ENCODE results near the gene SPEM3.

Gene SPEM3

GRCh38 chr17:7423679-7424078 is 5.0 kb upstream of the SPEM3 start:
- DNase-seq, result no peak

GRCh38 chr17:7425316-7425715 is 3.3 kb upstream of the SPEM3 start, which contains the start of gene SPEM2:
Gene SPEM2, plus strand, starts transcription at chr17:7425616. Its CDS starts 73 bp downstream, at chr17:7425689.
- no peak for DNase-seq

DNA sequence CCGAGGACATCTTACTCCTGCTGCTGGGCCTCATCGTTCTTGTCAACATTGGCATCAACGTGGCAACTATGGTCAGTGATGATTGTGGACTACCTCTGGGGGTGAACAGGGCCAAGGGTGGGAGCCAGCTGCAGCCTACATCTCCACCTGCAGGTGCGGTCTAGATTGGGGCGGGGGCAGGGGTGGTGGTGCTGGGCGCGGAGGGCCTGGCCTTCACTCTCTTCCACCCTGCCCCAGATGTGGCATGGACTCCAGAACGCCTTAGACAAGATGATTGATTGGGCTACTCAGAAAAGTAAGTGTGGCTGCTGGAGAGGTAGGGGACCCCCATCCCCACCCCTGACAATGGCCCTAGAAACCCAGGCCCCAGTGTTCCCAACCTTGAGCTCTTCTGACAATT is 2.9 kb upstream of the SPEM3 start:
- no peak for DNase-seq

DNA sequence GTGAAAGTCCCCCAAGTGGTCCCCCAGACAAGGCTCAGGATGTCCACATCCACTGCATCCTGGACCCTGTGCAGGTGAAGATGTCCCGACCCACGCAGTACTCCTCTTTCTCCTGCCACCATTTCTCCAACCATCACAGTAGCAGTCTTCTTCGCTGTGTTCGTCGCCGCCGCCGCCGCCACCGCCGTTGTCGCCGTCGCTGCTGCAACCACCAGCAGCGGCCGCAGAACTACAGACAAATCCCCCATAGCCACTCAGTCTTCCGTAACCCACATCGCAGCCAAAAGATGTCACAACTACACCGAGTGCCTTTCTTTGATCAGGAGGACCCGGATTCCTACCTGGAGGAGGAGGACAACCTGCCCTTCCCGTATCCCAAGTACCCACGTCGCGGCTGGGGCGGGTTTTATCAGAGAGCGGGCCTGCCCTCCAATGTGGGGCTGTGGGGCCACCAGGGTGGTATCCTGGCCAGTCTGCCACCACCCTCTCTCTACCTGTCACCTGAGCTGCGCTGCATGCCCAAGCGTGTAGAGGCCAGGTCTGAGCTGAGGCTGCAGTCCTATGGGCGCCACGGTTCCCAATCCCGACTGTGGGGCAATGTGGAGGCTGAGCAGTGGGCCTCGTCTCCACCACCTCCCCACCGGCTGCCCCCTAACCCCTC is 2.3 kb upstream of the SPEM3 start:
- DNase-seq, result no peak

DNA sequence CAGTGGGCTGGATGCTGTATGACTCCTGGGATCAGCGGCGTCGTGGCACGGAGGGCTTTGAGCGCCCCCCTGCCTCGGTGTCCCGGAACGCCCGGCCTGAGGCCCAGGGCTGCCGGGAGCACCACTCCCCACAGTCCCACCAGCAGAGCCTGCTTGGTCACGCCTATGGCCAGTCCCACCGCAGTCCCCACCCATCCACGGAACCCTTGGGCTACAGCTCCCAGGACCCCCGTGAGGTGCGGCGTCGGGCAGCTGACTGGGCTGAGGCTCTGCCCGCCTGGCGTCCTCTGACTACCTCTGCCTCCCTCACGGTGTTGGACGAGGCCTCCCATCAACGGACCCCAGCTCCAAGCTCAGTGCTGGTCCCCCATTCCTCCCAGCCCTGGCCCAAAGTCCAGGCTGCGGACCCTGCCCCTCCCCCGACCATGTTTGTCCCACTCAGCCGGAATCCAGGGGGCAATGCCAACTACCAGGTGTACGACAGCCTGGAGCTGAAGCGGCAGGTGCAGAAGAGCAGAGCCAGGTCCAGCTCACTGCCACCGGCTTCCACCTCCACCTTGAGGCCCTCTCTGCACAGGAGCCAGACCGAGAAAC is 1.7 kb upstream of the SPEM3 start:
- no peak for DNase-seq

DNA sequence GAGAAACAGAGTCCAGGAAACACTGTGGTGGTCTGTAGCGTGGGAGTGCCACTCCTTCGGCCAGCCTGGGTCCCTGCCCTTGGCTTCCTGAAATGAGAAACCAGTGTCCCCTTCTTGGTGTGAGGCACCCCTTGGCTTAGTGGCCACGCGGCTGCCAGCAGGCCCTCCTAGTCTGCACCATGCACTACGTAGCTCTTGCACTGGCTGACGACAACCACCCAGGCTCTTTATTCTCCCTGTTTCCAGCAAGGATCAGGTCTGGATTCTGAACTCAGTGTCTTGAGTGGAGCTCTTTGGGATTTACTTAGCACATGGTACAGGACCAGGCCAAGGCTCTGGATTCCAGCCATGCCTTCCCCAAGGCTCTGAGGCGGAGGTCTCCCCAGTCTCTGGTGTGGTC is 1.1 kb upstream of the SPEM3 start:
- no peak for DNase-seq

DNA sequence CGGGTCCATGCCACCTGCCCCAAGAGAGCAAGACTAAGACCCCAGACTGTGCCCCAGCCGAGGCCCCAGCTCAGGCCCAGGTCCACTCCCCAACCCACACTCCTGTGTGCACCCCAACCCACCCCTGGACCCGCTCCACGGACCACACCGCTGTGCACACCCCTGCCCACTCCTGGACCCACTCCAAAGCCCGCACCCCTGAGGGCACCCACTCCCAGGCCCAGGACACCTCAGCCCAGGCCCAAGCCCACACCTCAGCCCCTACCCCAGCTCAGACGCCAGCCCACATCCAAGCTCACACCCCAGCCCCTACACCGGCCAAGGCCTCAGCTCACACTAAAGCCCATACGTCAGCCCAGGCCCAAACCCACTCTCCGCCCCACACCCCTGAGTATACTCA is 1.1 kb downstream of the SPEM3 start:
- DNase-seq, result no peak

GRCh38 chr17:7431231-7431630 is 2.6 kb downstream of the SPEM3 start:
- no peak for DNase-seq

GRCh38 chr17:7432296-7432695 is 3.6 kb downstream of the SPEM3 start:
- no peak for DNase-seq

DNA sequence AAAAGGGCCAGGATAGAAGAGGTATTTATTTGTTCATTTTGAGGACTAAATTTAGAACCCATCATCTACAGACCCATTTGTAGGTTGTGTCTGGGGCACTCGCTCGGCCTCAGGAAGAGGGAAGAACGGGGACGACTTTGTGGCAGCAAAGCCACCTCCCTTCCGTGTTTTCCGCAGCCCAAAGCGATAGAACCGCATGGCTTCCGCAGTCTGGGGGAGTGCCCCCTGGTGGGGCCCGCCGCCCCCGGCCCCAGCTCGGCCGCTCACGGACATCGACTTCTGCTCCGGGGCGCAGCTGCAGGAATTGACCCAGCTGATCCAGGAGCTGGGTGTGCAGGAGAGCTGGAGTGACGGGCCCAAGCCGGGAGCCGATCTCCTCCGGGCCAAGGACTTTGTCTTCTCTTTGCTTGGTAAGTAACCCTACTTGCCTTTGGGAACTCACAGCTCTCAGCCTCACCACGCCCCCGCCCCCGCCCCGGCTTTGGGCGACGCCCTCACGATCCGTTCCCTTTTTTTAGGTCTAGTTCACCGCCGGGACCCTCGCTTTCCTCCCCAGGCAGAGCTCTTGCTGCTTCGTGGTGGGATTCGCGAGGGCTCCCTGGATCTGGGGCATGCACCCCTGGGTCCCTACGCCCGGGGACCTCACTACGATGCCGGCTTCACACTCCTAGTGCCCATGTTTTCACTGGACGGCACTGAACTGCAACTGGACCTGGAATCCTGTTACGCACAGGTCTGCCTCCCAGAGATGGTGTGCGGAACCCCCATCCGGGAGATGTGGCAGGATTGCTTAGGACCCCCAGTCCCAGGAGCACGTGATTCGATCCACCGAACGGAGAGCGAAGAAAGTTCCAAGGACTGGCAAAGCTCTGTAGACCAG is 7.3 kb downstream of the SPEM3 start:
- DNase-seq, result no peak

DNA sequence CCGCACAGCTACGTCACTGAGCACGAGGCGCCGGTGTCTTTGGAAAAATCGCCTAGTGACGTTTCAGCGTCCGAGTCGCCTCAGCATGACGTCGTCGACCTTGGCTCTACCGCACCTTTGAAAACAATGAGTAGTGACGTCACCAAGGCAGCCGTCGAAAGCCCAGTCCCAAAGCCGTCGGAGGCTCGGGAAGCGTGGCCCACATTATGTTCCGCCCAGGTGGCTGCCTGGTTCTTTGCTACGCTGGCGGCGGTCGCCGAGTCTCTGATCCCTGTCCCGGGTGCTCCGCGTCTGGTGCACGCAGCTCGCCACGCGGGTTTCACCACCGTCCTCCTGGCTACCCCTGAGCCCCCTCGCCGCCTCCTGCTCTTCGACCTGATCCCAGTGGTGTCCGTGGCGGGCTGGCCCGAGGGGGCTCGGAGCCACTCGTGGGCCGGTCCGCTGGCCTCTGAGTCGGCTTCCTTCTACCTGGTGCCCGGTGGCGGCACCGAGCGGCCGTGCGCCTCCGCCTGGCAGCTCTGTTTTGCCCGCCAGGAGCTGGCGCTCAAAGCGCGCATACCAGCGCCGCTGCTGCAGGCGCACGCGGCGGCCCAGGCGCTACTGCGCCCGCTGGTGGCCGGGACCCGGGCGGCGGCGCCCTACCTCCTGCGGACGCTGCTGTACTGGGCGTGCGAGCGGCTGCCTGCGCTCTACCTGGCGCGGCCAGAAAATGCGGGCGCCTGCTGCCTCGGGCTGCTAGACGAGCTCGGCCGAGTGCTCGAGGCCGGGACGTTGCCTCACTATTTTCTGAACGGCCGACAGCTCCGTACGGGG is 8.1 kb downstream of the SPEM3 start:
- peak; percentile 73 for DNase-seq

GRCh38 chr17:7437369-7437863 is 8.8 kb downstream of the SPEM3 start:
- no peak for DNase-seq

GRCh38 chr17:7437950-7438614 is 9.4 kb downstream of the SPEM3 start:
- DNase-seq, result no peak

- no peak for DNase-seq
Measured at GRCh38 chr17:7438656-7439460, 10.2 kb downstream of the SPEM3 start.

GRCh38 chr17:7439462-7440112 is 10.9 kb downstream of the SPEM3 start, which contains the start of gene FGF11:
Gene FGF11, plus strand, starts transcription at chr17:7439512. Its CDS starts 109 bp downstream, at chr17:7439621.
- DNase-seq, result no peak

DNA sequence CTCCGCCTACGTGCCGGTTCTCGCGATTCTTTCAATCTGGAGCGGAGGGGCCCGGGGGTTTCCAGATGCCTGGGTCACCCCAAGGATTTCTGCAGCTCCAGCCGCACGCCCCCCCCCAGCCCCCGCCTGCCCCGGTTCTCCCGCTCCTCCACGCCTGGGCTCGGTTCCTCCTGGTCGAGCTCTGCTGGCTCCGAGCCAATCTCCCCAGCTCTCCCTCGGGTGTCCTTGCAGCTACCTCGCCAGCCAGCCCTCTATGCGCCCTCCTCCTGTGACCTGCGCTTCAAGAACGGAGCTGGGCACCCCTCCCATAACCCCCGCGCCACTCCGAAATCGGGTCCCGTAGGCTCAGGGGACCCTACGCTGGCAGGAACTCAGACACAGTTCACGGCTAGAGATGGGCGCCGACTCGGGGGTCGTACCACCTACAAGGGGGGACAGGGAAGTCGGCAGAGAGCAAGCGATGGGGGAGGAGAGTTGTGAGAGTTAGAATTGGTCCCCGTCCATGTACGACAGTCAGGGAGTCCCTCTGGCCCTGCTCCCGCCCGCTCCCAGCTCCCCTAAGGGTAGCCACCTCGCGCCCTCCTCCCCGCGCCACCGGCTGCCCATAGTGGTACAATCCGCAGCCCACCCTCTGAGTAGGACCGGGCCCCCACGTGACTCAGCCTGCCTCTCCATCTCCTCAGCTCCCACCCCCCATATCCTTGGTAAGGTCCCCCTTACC is 11.6 kb downstream of the SPEM3 start:
- no peak for DNase-seq

GRCh38 chr17:7440834-7441195 is 12.2 kb downstream of the SPEM3 start:
- no peak for DNase-seq

DNA sequence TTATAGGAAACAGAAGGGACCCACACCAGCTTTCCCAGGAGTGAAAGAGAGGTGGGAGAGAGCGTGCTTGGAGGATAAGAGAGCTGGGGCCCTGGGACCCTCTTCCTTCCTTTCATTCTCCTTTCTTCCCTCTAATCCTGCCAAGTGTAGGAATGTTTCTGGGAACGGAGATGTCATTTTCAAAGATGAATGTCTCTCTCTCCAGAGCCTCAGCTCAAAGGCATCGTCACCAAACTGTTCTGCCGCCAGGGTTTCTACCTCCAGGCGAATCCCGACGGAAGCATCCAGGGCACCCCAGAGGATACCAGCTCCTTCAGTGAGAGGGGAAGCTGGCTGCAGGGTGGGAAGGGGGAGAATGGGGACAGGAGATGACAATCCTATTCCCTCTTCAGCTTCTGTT is 12.6 kb downstream of the SPEM3 start:
- no peak for DNase-seq

DNA sequence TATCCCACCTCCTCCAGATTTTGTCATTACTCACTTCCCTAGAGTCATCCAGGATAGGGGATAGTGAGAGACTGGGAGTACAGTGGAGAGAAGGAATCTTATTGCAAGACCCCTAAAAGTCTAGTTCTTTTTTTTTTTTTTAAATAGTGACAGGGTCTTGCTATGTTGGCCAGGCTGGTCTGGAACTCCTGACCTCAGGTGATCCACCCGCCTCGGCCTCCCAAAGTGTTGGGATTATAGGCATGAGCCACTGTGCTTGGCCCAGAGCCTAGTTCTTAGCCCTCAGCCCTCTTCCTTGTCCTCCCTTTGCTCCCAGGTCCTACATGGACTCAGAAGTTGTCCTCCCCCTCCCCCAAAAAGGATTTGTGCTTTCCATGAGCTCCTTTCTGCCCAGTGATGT is 13.5 kb downstream of the SPEM3 start:
- no peak for DNase-seq
